ENCODE results near the gene RALGPS1. TPM values are rescaled to one million over a fixed set of nuclear protein-coding genes. Genes with fewer than 3 reads are reported as not detected.

Gene RALGPS1
- total RNA-seq, 4 donors from 2014 or later, result 27.3 to 42.1 (median 39.1) TPM

DNA sequence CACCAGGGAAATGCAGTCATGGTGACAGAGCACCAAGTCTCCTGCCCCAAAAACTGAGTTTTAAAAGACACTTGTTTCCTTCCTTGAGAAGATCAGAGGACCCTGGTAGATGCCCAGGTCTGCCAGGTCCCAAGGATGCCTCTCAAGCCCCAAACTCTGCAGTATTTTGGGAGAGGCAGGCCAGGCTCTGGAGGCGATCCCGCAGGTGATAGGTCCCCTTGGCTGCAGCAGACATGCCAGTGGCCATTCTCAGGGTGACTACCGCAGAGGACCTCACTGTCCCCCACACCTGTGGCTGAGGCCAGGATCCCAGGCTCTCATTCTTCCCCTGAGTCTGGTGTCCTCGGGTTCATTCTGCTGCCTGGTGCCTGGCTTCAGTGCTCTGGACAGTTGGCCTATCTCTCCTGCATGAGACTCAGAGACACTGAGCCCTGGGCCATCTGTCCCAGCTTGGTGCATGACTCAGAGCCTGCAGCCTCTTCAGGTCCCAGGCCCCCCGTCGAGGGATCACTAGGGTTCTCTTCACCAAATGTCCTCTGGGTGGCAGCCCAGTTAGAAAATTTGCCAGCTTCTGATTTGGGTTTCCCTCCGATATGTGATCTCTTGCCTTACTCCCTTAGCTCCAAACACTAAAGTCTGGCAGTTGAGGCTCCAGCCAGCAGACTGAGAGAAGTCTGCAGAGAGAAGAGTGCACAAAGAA, 290.3 kb downstream of the RALGPS1 start:
- TF ChIP-seq POLR2A (IDR thresholded peaks at IDR 0.05), result no peak
- TF ChIP-seq, protein P1, sequence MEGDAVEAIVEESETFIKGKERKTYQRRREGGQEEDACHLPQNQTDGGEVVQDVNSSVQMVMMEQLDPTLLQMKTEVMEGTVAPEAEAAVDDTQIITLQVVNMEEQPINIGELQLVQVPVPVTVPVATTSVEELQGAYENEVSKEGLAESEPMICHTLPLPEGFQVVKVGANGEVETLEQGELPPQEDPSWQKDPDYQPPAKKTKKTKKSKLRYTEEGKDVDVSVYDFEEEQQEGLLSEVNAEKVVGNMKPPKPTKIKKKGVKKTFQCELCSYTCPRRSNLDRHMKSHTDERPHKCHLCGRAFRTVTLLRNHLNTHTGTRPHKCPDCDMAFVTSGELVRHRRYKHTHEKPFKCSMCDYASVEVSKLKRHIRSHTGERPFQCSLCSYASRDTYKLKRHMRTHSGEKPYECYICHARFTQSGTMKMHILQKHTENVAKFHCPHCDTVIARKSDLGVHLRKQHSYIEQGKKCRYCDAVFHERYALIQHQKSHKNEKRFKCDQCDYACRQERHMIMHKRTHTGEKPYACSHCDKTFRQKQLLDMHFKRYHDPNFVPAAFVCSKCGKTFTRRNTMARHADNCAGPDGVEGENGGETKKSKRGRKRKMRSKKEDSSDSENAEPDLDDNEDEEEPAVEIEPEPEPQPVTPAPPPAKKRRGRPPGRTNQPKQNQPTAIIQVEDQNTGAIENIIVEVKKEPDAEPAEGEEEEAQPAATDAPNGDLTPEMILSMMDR (IDR thresholded peaks at IDR 0.05), result no peak
- intact Hi-C loops (cut with DNase I), result no loop called here
- H3K4me1 ChIP-seq, result no peaks in the 10 kb centered on the region

DNA sequence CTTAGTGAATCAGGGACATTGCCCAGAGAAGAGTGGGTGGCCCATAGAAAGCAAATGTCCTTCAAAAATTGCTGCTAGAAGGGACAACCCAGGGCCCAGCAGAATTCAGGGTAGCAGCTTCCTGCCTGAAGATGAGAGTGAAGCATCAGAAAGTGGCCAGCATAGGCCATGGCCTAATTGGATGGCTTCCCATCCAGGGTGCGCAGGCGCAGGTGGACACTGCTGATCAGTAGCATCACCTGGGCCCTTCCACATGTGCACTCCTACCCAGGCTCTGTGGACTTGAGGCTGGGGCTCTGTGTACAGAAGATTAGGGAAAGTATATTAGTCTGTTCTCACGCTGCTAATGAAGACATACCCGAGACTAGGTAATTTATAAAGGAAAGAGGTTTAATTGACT, 291.4 kb downstream of the RALGPS1 start:
- TF ChIP-seq, protein P1 (IDR thresholded peaks at IDR 0.05), result no peak
- no peak for TF ChIP-seq POLR2A (IDR thresholded peaks at IDR 0.05)
- 98% methylated on average over 4 of the region's 4 CpGs for WGBS, 2 donors
- no peak for DNase-seq

More for the DNA sequence above, 290.3 kb downstream of the RALGPS1 start:
- no peaks in the 10 kb centered on the region for H3K27me3 ChIP-seq
- H3K36me3 ChIP-seq, result no peaks in the 10 kb centered on the region
- WGBS, 2 donors, result 73 to 82% methylated on average over 2 to 5 of the region's 7 CpGs
- no peak overlapping the region for H3K4me3 ChIP-seq (replicated peaks in 1 of 3)
- H3K27ac ChIP-seq, result no peak overlapping the region
- DNase-seq, result no peak
- no peaks in the 10 kb centered on the region for H3K9me3 ChIP-seq

DNA sequence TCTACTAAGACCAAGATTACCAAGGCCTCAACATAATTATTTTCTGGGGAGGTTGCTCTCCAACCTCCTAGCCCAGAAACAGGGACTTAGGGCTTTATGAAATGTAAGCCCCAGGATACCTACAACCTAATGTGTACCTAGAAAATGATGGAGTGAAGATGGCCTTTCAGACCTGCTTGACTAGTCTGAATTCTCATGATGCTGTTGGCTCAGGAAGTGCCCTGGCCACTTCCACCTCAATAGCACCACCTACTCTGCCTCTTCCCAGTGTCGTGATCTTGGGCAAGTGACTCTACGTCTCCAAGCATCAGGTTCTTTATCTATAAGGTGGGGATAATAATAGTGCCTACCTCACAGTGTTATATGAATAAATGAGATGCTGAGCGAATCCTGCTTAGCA, 292.1 kb downstream of the RALGPS1 start:
- TF ChIP-seq, protein P1 (IDR thresholded peaks at IDR 0.05), result no peak
- TF ChIP-seq POLR2A (IDR thresholded peaks at IDR 0.05), result no peak
- no peak for DNase-seq
- Histone ChIP-seq H3K27ac (no peak overlapping the region), H3K36me3 (no peaks in the 10 kb centered on the region), H3K4me1 (no peaks in the 10 kb centered on the region), H3K4me3 (replicated peaks in 1 of 3) (no peak overlapping the region), H3K9me3 (no peaks in the 10 kb centered on the region), H3K27me3 (no peaks in the 10 kb centered on the region)
- 97 to 98% methylated on average over 3 of the region's 3 CpGs for WGBS, 2 donors
- intact Hi-C loops (cut with DNase I), result no loop called here

More for the DNA sequence above, 291.4 kb downstream of the RALGPS1 start:
- Histone ChIP-seq H3K9me3 (no peaks in the 10 kb centered on the region), H3K4me3 (replicated peaks in 1 of 3) (no peak overlapping the region), H3K27me3 (no peaks in the 10 kb centered on the region), H3K36me3 (no peaks in the 10 kb centered on the region), H3K4me1 (no peaks in the 10 kb centered on the region), H3K27ac (no peak overlapping the region)
- intact Hi-C loops (cut with DNase I), result no loop called here

DNA sequence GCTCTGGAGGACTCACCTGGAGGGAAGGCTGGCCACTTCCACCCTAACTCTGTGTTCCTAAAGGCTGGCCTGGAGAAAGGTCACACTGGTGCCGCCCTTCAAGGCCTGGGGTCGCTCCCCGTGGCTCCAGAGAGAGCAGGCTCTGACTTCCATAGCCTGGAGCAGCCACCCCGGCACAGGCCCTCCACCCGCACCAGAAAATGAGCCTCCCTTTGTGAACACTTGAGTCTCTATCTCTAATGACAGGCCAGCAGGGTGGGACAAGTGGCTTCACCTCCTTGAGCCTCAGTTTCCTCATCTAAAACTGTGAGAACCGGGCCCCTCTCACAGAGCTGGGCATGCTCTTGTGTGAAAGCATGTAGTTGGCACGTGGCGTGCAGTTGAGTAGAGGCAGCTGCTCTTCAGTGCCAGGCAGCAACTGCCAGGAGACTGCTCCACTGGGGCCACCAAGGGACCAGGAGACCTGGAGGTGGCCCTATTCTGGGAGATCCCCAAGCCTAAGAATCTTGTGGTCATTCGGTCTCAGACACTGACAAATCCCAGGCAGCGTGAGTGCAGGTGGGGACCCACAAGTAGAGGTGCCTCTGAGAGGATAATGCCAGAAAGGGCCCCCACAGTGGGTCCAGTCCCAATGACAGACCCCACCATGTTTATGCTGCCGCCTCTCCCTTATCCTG, 293.3 kb downstream of the RALGPS1 start:
- Histone ChIP-seq H3K4me3 (replicated peaks in 1 of 3) (no peak overlapping the region), H3K4me1 (no peaks in the 10 kb centered on the region), H3K27me3 (no peaks in the 10 kb centered on the region), H3K9me3 (no peaks in the 10 kb centered on the region), H3K27ac (no peak overlapping the region), H3K36me3 (no peaks in the 10 kb centered on the region)
- no peak for DNase-seq
- no peak for TF ChIP-seq POLR2A (IDR thresholded peaks at IDR 0.05)
- TF ChIP-seq, protein P1 (IDR thresholded peaks at IDR 0.05), result no peak
- 96 to 98% methylated on average over 6 to 8 of the region's 11 CpGs for WGBS, 2 donors
- intact Hi-C loops (cut with DNase I), result no loop called here

DNA sequence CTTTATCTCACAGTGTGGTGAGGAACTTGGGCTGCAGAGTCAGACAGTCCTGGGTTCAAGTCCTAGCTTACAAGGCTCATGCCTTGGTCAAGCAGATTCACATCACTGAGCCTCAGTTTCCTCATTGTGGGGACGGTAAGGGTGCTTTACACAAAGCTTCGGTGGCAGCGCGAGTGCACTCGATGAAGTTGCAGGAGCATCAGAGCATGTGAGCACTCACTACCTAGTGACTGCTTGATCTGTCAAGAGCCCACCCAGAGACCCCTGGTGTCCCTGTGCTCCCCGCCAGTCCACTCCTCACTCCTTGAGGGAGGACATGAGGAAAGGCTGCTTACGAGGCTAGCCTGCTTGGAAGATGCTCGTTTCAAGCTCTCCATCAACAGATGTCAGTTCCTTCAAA, 293.8 kb downstream of the RALGPS1 start:
- Histone ChIP-seq H3K27me3 (no peaks in the 10 kb centered on the region), H3K27ac (no peak overlapping the region), H3K4me1 (no peaks in the 10 kb centered on the region), H3K9me3 (no peaks in the 10 kb centered on the region), H3K4me3 (replicated peaks in 1 of 3) (no peak overlapping the region), H3K36me3 (no peaks in the 10 kb centered on the region)
- intact Hi-C loops (cut with DNase I), result no loop called here
- DNase-seq, result no peak
- 71 to 93% methylated on average over 4 to 8 of the region's 8 CpGs for WGBS, 2 donors
- no peak for TF ChIP-seq POLR2A (IDR thresholded peaks at IDR 0.05)
- TF ChIP-seq, protein P1 (IDR thresholded peaks at IDR 0.05), result no peak
